Keratinocyte (primary cell): ENCODE measurements around the gene GARS1. TPM values are rescaled to one million over a fixed set of nuclear protein-coding genes. Genes with fewer than 3 reads are reported as not detected.
A peak's percentile ranks its signal among the peaks of the same experiment; 100 is the strongest.

Source experiments
- DNase-seq: peaks from one replicate; pipeline ENCODE4 v3.0.0-alpha.2; 2011; ENCODE audit warnings: low read depth, missing footprints, low spot score
- FAIRE-seq: peaks from 2 replicates; lab custom pipeline; 2011; peaks lifted over from hg19 to GRCh38; lab: Jason Lieb, UNC
- H2AFZ ChIP-seq: 2 replicates; pipeline ENCODE4 v1.6.0; 2012; ENCODE audit warnings: low read length, control low read depth, inconsistent platforms; ENCODE audit not compliant: control insufficient read depth
- H3K27ac ChIP-seq: 2 replicates; pipeline ENCODE4 v1.5.1; 2011; ENCODE audit warnings: low read length; ENCODE audit not compliant: control insufficient read depth, insufficient read depth
- H3K27me3 ChIP-seq: 3 replicates; pipeline ENCODE4 v1.6.0; 2011; ENCODE audit warnings: low read length; ENCODE audit not compliant: control insufficient read depth, insufficient read depth; ENCODE audit errors: extremely low read depth
- H3K36me3 ChIP-seq, 2 experiments: 2 replicates in 1 of 2; 3 replicates in 1 of 2; pipeline ENCODE4 v1.5.1; 2011; ENCODE audit warnings: low read length in 2 of 2, mild to moderate bottlenecking in 1 of 2; ENCODE audit not compliant: control insufficient read depth in 2 of 2, insufficient read depth in 2 of 2; ENCODE audit errors: extremely low read depth in 1 of 2
- H3K4me1 ChIP-seq: 3 replicates; pipeline ENCODE4 v1.5.1; 2011; ENCODE audit warnings: low read length; ENCODE audit not compliant: control insufficient read depth, insufficient read depth; ENCODE audit errors: extremely low read depth
- H3K4me2 ChIP-seq: 3 replicates; pipeline ENCODE4 v1.6.0; 2011; ENCODE audit warnings: low read depth, low read length; ENCODE audit not compliant: control insufficient read depth, insufficient read depth; ENCODE audit errors: extremely low read depth
- H3K4me3 ChIP-seq, 3 experiments: fragments of 200-600 bp in 1 of 3; sonication (generic) in 1 of 3; 2 replicates in 2 of 3; 3 replicates in 1 of 3; pipeline ENCODE4 v1.5.1; 2011 to 2016; ENCODE audit warnings: low read length in 3 of 3, mild to moderate bottlenecking in 3 of 3, control low read depth in 2 of 3, inconsistent platforms in 1 of 3, low read depth in 1 of 3, mixed read lengths in 1 of 3, mixed run types in 1 of 3, moderate library complexity in 1 of 3; ENCODE audit not compliant: control insufficient read depth in 2 of 3, insufficient read depth in 2 of 3; ENCODE audit errors: extremely low read depth in 1 of 3
- H3K79me2 ChIP-seq: 2 replicates; pipeline ENCODE4 v1.6.0; 2012; ENCODE audit warnings: low read length; ENCODE audit not compliant: control insufficient read depth, insufficient read depth
- H3K9ac ChIP-seq: 3 replicates; pipeline ENCODE4 v1.6.0; 2011; ENCODE audit warnings: low read length; ENCODE audit not compliant: control insufficient read depth, insufficient read depth; ENCODE audit errors: extremely low read depth
- H3K9me1 ChIP-seq: 3 replicates; pipeline ENCODE4 v1.6.0; 2011; ENCODE audit warnings: low read length; ENCODE audit not compliant: control insufficient read depth, insufficient read depth; ENCODE audit errors: extremely low read depth
- H3K9me3 ChIP-seq: 2 replicates; pipeline ENCODE4 v1.5.1; 2012; ENCODE audit warnings: low read depth, low read length; ENCODE audit not compliant: control insufficient read depth
- H4K20me1 ChIP-seq: 3 replicates; pipeline ENCODE4 v1.6.0; 2011; ENCODE audit warnings: low read length; ENCODE audit not compliant: control insufficient read depth, insufficient read depth; ENCODE audit errors: extremely low read depth
- EZH2 ChIP-seq: IDR thresholded peaks from one replicate; pipeline ENCODE4 v1.6.1; 2012; ENCODE audit warnings: inconsistent platforms, mild to moderate bottlenecking, low read length, moderate library complexity
- dilution Hi-C: fragments of 300-500 bp; cut with MboI; formaldehyde crosslinking; loops from one replicate; pipeline ENCODE4 v1.7.0; 2020; ENCODE audit warnings: low sequenced_read_pairs; ENCODE audit not compliant: extremely low pct_ligation_motif_present
- polyA plus RNA-seq, 5 experiments: library from polyadenylated mRNA; depleted of rRNA in 3 of 5; stranded (reverse) in 3 of 5; stranded (forward) in 1 of 5; unstranded in 1 of 5; fragments of >200 nt; gene quantifications; 1 replicate in 1 of 5; 2 replicates in 3 of 5; 3 replicates in 1 of 5; pipeline versions ENCODE4 v1.2.1 to v1.2.3, GENCODE V29; 2011 to 2012; ENCODE audit warnings: missing spikeins in 2 of 5, low read depth in 1 of 5, low replicate concordance in 1 of 5
- TF ChIP-seq, protein P1 (sequence below), 3 experiments: IDR thresholded peaks in 1 of 3; conservative IDR thresholded peaks in 1 of 3; optimal IDR thresholded peaks in 1 of 3; 2 replicates in 2 of 3; 3 replicates in 1 of 3; pipeline versions ENCODE3 to v1.5.1; 2011; ENCODE audit warnings: low read length in 3 of 3, mild to moderate bottlenecking in 3 of 3, moderate library complexity in 2 of 3, control low read depth in 1 of 3, inconsistent platforms in 1 of 3; ENCODE audit not compliant: insufficient read depth in 2 of 3; ENCODE audit errors: extremely low read depth in 1 of 3

GARS1 gene
- polyA plus RNA-seq, 1 donor (not counting 4 experiments of a cell fraction or from before 2014, with no cell fraction given) = 411 TPM

DNA sequence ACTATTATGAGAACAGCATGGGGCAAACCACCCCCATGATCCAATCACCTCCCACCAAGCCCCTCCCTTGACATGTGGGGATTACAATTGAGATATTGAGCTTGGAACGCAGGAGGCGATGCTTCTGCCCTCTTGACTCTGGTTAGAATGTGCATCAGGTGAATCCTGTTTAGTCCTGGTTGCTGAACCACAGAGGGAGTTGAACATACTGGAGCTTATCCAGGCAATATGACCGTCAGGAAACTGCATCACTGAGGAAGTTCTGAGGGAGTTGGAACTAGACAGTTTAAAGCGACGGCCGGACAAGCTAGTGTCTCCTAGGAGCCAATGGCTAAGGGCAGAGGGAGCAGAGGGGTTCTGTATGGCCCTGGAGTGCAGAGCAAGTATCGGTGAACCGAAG lies 31.8 kb upstream of the GARS1 start:
- Histone ChIP-seq H3K27ac (no peak overlapping the region), H3K79me2 (no peaks in the 10 kb centered on the region), H3K9me1 (no peaks in the 10 kb centered on the region), H3K36me3 (peaks cover 5 to 8% of the 10 kb centered on the region in 2 experiments), H3K4me2 (no peak overlapping the region), H3K4me3 (no peak overlapping the region), H3K27me3 (no peaks in the 10 kb centered on the region), H3K9ac (no peak overlapping the region), H4K20me1 (no peaks in the 10 kb centered on the region), H3K9me3 (peaks cover 4% of the 10 kb centered on the region), H2AFZ (no peak overlapping the region), H3K4me1 (peaks cover 18% of the 10 kb centered on the region)
- no peak for FAIRE-seq
- dilution Hi-C loops = no loop called here
- no peak for DNase-seq
- no peak for TF ChIP-seq EZH2
- TF ChIP-seq, protein P1, sequence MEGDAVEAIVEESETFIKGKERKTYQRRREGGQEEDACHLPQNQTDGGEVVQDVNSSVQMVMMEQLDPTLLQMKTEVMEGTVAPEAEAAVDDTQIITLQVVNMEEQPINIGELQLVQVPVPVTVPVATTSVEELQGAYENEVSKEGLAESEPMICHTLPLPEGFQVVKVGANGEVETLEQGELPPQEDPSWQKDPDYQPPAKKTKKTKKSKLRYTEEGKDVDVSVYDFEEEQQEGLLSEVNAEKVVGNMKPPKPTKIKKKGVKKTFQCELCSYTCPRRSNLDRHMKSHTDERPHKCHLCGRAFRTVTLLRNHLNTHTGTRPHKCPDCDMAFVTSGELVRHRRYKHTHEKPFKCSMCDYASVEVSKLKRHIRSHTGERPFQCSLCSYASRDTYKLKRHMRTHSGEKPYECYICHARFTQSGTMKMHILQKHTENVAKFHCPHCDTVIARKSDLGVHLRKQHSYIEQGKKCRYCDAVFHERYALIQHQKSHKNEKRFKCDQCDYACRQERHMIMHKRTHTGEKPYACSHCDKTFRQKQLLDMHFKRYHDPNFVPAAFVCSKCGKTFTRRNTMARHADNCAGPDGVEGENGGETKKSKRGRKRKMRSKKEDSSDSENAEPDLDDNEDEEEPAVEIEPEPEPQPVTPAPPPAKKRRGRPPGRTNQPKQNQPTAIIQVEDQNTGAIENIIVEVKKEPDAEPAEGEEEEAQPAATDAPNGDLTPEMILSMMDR (optimal IDR thresholded peaks at IDR 0.05 in 1 of 3, IDR thresholded peaks at IDR 0.05 in 1 of 3, conservative IDR thresholded peaks at IDR 0.05 in 1 of 3; ENCODE audit: extremely low read depth in 1 of 3, insufficient read depth in 2 of 3, low read length in 3 of 3) = no peak

DNA sequence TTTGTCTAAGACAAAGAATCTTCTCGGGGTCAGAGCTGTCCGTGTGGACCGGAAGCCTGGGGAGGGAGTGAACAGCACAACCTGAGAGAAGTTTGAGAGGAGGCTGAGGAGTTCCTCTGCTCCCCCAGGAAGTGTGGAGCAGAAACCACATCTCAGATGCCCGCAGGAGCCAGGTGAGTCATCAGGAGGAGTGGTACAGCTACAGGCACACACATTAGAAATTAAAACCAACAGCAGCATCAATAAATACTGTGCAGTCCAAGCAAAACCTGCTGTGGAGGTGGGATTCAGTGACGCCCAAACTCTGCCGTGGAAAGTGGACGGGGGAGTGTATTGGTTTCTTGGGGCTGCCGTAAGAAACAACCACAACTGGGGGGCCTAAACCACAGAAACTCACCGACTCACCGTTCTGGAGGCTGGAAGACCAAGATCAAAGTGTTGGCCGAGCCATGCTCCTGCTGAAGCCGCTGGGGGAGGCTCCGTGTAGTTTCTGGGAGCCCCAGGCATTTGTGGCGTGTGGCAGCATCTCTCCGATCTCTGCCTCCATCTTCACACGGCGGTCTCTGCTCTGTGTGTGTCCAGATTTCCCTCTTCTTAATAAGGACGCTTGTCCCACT lies 31.2 kb upstream of the GARS1 start:
- Histone ChIP-seq H3K36me3 (peaks cover 5 to 9% of the 10 kb centered on the region in 2 experiments), H3K9ac (no peak overlapping the region)

More for the DNA sequence above, 31.2 kb upstream of the GARS1 start:
- Histone ChIP-seq H3K4me3 (no peak overlapping the region), H3K4me1 (peaks cover 18% of the 10 kb centered on the region), H3K9me1 (no peaks in the 10 kb centered on the region), H3K27ac (peak overlapping the region; percentile 26), H3K79me2 (no peaks in the 10 kb centered on the region), H3K4me2 (no peak overlapping the region), H4K20me1 (no peaks in the 10 kb centered on the region), H2AFZ (no peak overlapping the region), H3K9me3 (peaks cover 4% of the 10 kb centered on the region), H3K27me3 (no peaks in the 10 kb centered on the region)
- no peak for TF ChIP-seq EZH2
- TF ChIP-seq, protein P1 (optimal IDR thresholded peaks at IDR 0.05 in 1 of 3, IDR thresholded peaks at IDR 0.05 in 1 of 3, conservative IDR thresholded peaks at IDR 0.05 in 1 of 3; ENCODE audit: extremely low read depth in 1 of 3, insufficient read depth in 2 of 3, low read length in 3 of 3) = no peak
- dilution Hi-C loops = no loop called here
- DNase-seq (no peak), FAIRE-seq (peak; percentile 51)
